Right renal cortex interstitium (tissue), 3 donors: Measurements from ENCODE around the gene MIPEP. TPM values are rescaled to one million over a fixed set of nuclear protein-coding genes. Genes with fewer than 3 reads are reported as not detected.
"Not testable (repeated sequence)": the region's sequence is repeated elsewhere in the genome, so short reads cannot be mapped to it uniquely, and the experiment has no call there.

Experiments
- DNase-seq, 3 donors: peaks; one replicate each; pipeline ENCODE4 v3.0.0-alpha.2; 2013; ENCODE audit warnings: low read depth in 3 of 3, low spot score in 2 of 3
- polyA plus RNA-seq, 3 donors: library from polyadenylated mRNA; unstranded; fragments of 120-200 nt; gene quantifications; one replicate each; pipeline ENCODE4 v1.2.1, GENCODE V29; 2013; ENCODE audit not compliant: insufficient read length in 3 of 3

MIPEP gene
- polyA plus RNA-seq, 3 donors = 29.6 to 33.7 (median 29.8) TPM

DNA sequence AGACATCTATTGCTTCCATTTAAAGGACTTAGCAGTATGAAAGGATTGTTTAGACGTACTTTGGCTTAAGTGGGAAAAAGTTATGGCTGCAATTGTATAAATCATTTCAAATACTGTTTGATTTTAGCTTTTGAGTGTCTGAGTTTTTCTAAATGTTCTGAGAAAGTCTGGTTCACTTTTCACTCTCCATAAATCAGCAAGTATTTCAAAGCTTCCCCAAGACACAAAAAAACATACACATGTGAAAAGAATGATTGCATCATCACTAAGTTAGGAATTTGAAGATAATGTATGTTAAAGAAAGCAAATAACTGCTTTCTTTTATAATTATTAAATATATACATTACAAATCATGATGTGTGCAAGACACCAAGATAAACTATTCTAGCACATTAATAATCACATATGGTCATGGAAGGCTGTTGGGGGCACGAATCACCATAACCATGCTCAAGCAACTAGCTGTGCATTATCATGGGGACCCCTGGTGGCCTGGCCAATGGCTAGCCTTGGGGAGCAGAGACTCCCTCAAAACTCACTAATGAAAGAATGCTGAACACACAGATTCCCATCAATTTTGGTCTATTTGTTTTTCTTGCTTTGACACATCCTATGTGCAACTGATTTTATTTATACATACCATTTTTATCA is 111.1 kb downstream of the MIPEP start:
- DNase-seq = no peak

DNA sequence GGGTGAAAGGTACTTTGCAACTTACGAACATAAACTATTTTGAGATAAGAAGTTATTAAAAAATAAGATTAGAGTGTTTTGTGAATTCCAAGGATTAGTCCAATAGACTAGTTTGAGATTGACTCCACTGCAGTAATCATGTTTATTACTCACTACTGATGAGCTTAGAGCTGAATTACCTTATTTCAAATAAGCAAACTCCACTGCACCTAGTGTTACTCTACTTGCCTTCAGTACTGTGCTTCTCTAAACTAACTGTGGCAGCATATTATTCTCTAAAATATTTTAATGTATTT is 111.7 kb downstream of the MIPEP start:
- no peak for DNase-seq

DNA sequence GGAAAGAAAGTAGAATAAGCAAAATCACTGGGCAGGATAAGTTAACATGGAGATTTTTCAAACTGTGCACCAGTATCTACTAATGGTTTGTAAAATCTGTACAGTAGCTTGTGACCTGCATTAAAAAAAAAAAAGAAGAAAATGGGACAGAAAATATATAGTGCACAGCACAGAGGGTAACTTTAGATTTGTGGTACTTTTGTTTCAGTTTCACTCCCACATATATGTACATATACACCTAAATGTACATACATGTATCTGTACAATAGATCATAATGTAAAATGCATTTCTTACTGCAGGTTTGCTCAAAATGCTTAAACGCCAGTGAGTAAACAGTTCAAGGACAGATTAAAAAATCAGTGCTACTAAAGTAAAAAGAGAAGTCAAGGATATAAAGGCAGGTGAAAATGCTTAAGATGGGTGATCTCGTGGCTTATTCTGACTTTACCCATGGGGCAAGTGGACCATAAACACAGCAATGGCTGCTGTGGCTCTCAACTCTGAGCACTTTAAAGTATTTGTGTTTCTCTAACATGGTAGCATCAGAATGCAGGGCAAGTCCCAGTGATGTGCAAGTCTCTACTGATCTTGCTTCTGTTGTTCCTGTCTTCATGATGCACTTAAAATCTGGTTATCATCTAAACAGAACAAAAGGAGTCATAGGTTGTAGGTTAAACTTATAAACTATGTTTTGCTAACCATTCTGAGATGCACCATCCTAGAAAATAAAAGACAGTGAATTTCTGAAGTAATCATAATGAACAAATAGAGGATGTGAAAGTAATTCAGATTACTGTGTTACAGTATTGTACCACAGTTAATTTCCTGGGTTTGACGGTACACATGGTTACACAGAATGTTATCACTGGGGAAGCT is 112.3 kb downstream of the MIPEP start:
- no peak for DNase-seq

DNA sequence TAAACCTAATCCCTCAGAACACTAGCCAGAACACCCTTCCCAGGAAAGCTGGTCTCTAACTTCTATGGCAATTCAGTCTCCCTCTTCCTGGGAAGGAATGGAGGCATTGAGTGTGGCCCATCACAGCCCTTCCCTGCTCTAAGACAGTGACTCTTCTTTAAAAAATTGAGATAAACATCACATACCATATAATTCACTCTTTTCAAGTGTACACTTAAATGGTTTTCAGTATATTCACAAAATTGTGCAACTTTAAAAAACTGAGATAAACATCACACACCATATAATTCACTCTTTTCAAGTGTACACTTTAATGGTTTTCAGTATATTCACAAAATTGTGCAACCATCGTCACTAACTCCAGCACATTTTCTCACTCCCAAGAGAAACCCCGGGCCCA is 116.5 kb downstream of the MIPEP start:
- DNase-seq = no peak

DNA sequence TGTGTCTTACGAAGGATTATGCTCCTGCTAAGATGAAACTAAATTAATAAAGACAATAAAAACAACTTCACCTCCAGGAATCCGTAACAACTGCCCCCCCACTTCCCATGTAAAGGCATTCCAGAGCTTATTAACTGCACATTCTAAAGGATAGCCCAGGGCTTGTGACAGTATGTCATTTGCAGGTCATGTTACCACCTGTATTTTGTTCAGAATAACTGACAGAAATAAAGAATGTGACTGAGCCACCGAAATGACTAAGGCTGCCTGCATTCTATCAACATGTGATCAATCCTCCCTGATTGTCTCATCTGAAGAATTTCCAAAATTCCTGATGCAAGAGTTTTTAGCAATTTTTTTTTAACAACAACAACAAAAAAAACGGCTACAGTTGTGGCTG is 117.2 kb downstream of the MIPEP start:
- no peak for DNase-seq

DNA sequence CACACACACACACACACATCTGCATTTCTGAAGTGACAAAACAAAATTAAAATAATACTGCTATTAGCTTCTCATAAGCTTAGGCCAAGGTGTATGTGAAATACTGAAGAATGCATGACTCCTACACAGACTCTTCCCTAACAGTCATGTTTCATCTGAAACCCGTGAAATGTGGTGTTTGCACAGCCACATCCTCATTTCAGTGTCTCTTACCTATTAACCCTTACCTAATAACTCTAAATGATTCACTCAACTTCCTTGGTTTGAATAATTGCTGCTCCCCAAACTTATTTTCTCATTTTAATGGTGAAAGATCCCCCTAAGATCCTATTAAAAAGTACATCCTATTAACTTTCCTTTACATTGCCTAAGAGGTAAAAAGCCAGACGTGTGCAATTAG is 117.6 kb downstream of the MIPEP start:
- DNase-seq = no peak

DNA sequence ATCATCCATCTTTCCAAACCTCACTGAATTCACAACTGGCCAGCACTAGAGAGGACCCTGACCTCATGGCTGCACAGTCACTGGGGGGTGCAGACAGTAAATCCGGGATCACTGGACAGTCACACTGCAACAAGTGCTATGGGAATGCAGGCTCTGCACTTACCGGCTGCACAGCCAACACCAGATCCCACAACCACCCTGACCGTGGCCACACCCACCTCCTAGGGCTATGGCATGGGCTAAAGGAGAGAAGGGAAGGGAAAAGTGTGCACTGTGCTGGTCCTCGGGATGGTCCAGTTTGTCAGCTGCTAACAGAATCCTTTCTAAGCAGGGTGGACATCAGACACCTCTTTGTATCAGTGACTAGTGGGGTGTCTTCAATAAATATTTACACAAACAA is 118.2 kb downstream of the MIPEP start:
- DNase-seq = no peak

DNA sequence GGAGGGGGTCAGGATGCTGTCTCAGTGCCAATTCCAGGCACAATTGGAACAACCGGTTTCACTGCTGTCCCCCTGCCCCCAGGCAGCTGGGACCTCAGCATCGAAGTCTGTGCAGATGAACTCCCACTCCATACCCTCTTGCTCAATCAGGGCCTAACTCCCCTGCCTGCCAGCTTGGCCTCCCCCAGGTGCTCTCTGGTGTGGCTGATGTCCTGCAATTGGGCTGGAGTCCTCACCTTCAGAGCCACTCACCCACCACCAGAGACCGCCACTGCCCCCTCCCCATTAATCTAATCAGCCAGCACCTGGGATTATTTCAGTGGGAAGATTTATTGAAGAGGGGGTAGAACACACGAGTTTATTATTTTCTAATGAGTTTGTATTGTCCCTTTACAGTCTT is 118.8 kb downstream of the MIPEP start:
- no peak for DNase-seq

DNA sequence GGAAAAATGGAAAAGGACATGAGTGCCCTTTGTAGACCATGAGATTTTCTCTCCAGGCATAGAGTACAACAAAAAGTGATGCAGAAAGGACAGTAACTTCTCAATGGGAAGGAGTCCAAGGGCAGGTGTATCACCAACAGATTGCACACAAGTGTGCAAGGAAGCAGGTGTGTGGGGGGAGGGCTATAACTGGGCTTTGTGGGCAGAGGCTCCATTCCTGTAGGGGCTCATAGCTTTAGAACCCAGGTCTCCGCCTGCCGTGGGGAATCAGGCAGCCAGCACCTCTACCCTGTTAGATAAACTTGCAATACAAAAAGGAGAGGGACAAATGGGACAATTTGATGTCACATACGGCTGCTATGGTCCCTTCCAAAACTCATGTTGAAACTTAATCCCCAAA is 119.8 kb downstream of the MIPEP start:
- DNase-seq = no peak

DNA sequence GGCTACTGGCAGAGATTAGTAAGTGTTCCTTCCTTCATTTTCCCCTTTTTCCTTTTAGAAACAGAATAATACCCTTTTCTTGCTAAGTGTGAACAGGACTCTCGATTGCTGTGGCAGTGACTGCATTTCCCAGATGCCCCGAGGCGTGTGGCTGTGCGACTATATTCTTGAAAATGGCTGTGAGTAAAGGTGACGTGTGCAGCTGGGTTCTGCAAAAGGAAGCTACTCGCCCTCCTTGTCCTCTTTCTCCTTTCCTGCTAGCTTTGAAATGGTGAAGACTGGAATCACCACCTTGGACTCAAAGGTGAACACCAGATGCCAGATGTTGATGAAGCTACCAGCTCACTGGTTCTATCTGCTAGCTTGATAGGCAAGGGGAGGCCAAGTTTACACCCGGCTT is 121.4 kb downstream of the MIPEP start:
- DNase-seq = no peak

DNA sequence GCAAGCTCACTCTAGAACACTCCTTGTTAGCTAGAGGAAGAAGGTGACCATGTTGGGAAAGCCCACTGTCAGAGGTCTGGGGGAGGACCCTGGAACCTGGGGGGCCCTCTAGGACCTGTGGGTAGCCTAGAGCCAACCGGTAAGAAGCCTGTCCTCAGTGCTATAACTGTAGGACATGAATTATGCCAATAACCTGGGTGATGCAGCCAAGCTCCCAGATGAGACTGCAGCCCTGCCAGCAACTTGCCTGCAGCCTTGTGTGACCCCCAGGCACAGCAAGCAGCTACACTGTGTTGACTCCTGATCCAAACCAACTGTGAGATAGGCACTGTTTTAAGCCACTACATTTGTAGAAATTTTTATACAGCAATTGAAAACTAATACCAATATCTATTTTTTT is 122.3 kb downstream of the MIPEP start:
- DNase-seq = no peak

DNA sequence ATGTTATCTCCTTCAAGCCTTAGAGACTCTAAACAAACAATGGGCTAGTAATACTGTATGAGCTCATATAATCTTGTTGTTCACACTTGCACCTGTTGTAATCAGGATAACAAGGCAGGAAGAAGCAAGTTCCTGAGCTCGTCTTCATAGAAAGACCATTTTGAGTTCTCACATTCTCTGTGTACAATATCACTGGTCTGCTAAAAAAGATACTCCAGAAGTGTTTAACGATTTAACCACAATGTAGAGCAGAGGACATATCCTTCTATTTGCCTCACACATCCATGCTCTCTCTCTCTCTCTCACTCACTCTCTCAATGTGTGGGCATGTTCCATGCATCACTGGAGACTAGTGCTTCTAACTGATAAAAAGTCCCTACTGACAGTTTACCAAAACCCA is 122.9 kb downstream of the MIPEP start:
- DNase-seq = no peak

DNA sequence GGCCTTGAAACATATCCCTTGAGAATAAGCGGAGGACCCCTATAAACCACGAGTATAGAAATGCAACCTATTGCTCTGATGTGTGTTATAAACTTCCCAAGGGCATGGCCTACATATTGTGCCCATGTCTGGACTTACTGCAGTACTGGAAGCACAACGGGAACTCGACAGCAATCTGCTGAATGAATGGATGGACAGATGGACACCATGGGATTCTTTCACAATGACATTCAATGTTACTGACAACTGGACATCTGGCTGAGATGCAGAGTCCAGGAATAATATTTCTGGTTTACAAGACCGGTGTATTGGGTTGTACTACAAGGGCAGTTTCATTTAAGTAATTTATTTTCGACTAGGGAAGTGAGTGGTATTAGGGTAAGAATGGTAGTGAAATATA is 123.7 kb downstream of the MIPEP start:
- no peak for DNase-seq

DNA sequence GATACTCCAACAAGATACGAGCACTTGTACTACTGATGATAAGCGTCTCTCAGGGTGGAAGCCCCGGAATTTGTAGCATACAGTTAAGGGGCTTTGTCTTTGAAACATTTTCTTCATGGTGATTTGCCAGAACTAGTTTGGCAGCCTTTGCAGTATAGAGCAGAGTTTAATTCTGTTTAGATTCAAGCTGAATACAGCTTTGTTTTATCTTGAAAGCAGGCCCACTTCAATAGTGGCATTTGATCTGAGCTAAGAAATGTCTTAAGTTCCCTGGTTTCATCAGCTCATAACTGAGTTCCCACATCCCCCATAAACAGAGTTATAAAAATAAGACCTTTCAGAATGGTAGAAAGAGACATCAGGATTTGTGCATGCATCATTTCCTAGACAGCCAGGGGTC is 125.9 kb downstream of the MIPEP start:
- DNase-seq = no peak

DNA sequence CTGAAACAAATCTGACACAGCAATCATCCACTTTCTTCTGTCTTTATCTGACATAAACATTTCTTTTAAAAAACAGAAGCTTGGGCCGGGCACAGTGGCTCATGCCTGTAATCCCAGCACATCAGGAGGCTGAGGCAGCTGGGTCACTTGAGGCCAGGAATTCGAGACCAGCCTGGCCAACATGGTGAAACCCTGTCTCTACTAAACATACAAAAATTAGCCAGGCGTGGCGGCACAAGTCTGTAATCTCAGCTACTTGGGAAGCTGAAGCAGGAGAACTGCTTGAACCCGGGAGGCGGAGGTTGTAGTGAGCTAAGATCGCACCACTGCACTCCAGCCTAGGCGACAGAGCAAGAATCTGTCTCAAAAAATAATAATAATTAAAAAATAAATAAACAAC is 127.4 kb downstream of the MIPEP start:
- not testable (repeated sequence) for DNase-seq

DNA sequence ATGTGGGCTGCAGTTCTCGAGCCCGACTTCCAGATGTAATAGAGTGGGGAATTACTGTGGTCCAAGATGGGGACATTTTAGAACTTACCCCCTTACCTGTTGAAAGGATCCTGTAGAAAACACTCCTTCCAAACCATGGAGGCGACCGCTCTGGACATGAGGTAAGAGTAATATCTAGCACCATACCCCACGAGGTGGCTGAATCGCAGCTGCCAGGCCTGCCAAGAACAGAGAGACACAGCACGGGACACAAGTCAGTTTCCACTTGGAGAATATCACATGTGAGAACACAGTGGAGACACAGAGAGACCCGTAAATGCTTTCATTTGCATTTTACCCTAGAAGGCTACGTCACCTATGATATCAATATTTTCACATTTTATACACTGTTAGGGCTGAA is 129.2 kb downstream of the MIPEP start:
- no peak for DNase-seq

DNA sequence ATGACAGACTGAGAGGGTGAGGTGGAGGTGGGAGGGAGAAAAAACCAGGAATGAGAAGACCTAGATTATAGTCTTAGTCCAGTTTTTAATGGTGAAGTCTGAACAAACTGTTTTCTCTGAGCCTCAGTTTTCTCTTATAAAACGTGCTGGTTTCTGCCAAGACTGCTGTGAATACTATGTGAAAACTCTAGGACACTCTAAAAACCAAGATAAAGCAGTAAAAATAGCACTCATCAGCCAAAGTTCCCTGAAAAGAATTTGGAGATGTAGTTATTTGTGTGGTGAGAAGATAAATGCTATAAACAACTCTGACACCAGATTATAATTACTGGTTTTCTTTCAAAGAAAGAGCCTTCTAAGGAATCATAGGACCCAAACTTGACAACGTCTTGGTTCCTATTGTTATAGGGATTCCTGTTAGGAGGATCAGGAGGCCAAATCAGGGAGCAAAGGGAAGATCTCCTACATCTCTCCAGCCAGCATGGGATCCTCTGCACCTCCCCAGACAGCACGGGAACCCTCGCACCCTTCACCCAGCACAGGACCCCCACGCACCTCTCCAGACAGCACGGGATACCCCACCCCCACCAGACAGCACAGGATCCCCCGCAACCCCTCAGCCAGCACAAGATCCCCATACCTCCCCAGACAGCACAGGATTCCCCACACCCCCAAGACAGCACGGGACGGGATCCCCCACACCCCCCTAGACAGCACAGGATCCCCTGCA is 130.2 kb downstream of the MIPEP start:
- no peak for DNase-seq

DNA sequence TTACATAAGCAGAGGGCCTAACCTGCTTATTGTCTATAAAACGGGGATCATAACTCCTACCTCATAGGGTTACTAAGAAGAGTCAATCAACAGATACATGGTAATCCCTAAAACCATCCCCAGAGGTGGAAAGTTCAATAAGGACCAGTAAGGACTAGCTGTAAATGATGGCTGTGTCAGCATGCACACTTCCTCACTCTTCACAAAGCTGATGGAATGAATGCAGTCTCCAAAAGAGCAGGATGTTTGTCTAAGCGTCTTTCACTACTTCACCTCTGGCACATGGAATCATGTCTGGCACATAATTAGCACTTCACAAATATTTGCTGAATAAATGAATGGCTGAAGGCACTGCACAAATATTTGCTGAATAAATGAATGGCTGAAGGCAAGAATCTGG is 134.2 kb downstream of the MIPEP start:
- no peak for DNase-seq

DNA sequence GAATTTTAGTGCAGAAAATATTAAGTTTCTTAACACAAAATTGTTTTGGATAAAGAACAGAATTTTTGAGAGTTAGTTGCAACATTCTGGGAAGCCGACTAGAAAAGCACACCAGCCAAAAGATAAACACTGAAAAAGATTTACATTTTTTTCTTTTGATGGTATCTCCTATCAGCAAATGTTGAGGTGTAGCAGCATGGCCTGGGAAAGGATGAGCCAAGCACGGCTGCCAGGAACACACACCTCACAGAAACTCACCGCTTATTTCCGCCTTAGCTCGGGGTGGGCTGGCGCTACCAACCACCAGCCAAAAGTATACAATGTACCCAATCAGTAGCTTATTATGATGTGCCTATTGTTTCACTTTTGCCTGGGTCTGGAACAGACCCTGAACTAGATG is 134.7 kb downstream of the MIPEP start:
- no peak for DNase-seq

DNA sequence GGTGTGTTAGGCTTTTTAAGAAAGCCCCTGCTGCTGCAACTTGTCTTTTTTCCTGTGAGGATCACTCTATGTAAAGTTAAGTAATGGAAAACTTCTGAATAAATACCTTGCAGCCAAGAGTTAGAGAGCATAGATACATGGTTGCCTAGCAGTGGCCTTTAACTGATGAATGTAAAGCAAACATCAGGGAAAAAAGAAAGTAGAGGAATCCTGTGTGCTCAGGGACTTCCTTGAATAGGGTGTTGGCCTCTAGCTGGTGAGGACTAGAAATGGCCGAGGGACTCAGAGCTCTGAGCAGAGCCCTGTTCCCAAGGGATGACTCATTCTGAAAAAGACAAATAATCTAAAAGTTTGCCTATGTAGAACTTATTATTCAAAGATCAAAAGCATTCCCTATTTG is 135.7 kb downstream of the MIPEP start:
- no peak for DNase-seq

DNA sequence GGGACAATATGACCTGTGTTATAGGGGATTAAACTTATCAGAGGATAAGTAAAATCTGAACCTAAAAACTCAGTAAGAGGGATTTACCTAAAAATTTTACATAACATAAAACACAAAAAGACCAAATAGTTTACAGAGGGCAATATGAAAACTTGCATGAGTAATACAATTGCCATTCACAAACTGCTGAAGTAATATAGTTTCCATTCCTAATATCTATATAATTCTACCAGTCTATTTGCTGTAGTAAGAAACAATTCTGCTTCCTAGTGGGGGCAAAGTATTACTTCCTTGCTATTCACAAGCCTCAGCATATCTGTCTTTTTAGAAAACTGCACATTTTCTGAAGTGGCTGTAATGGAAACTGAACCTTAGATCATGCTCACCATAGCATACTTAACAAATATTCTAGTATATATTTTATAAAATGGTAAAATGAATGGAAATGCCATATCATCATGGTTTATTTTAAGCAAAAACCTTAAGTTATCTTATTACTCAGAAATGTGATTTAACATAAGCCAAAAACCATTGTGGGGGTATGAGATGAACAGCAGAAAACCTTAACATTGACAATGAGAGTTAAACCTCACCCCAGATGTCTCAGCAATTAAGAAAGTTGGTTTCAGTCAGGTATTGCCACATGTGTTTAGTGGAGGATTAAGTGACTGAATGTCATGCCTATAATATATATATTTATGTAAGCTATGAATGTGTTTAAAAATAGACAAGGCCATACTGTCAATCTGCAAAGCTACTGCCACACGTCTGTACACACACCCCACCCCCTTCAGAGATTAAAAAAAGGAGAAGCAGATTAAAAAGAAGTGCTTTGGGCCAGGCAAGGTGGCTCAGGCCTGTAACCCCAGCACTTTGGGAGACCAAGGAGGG is 136.8 kb downstream of the MIPEP start:
- no peak for DNase-seq
